Progenitor cell of endocrine pancreas (in vitro differentiated cells): ENCODE measurements around the gene ACSM6. TPM values are rescaled to one million over a fixed set of nuclear protein-coding genes. Genes with fewer than 3 reads are reported as not detected.

Experiments
- DNase-seq: peaks from one replicate; pipeline ENCODE4 v3.0.0; 2021; ENCODE audit warnings: low spot score; ENCODE audit not compliant: unreplicated experiment
- H3K27ac Mint-ChIP-seq: 2 replicates; pipeline ENCODE4 v1.8.0; 2021; ENCODE audit warnings: mild to moderate bottlenecking, moderate library complexity, mixed read lengths
- H3K27me3 Mint-ChIP-seq: 2 replicates; pipeline ENCODE4 v1.8.0; 2021; ENCODE audit warnings: mixed read lengths
- H3K36me3 Mint-ChIP-seq: 2 replicates; pipeline ENCODE4 v1.8.0; 2022; ENCODE audit warnings: mixed read lengths; ENCODE audit not compliant: insufficient read depth
- H3K4me1 Mint-ChIP-seq: 2 replicates; pipeline ENCODE4 v1.8.0; 2021; ENCODE audit warnings: low read depth, mixed read lengths
- H3K4me3 Mint-ChIP-seq: 2 replicates; pipeline ENCODE4 v1.8.0; 2021; ENCODE audit warnings: low read depth, mild to moderate bottlenecking, moderate library complexity, mixed read lengths
- H3K9me3 Mint-ChIP-seq: 2 replicates; pipeline ENCODE4 v1.8.0; 2021; ENCODE audit warnings: low read depth, mixed read lengths
- total RNA-seq: library from RNA; stranded (reverse); gene quantifications from 2 replicates; pipeline ENCODE4 v1.2.1, GENCODE V29; 2021
- TF ChIP-seq, protein P1 (sequence below): fragments of 200-600 bp; sonication (generic); IDR thresholded peaks from one replicate; pipeline ENCODE4 v1.5.0; 2021; ENCODE audit warnings: antibody characterized with exemption, mild to moderate bottlenecking; ENCODE audit not compliant: unreplicated experiment

The ACSM6 gene
- total RNA-seq, 1 donor from 2014 or later, result not detected

DNA sequence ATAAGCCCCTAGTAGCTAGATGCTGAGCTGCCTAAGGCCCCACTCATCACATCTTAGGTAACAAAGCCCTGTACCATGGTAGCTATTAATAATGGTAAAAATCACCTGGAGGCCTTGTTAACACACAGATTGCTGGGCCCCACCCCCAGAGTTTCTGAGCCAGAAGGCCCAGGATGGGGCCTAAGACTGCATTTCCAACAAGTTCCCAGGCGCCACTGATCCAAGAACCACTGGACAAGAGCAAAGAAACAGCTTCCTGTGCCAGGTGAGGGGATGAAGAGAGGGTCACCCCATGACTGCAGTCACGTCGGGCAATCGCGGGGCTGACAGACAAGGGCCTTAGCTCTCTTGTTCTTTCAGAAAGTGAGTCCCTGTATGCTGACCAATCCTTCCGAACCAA is 46.8 kb downstream of the ACSM6 start:
- H3K4me3 Mint-ChIP-seq, result no peak overlapping the region

DNA sequence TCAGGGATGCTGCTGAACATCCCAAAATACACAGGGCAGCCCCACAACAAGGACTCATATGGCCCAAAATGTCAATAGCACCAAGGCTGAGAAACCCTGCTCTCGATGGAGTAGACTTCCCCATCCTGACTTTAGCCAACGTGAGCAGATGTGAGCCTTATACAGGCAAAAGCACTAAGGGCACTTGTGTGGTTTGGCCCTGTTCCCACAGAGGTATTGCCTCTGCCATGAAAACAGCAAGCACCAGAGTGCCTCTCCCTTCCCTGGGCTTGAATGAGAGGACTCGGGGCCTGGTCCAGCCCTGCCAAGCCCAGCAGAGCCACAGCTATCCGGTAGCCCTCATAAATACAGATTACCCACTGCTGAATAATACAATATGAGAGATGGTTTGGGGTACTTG is 47.5 kb downstream of the ACSM6 start:
- Mint-ChIP-seq H3K27ac (no peak overlapping the region), H3K9me3 (no peaks in the 10 kb centered on the region), H3K4me1 (no peaks in the 10 kb centered on the region), H3K4me3 (no peak overlapping the region), H3K36me3 (peaks cover 20% of the 10 kb centered on the region), H3K27me3 (no peaks in the 10 kb centered on the region)
- TF ChIP-seq, protein P1, sequence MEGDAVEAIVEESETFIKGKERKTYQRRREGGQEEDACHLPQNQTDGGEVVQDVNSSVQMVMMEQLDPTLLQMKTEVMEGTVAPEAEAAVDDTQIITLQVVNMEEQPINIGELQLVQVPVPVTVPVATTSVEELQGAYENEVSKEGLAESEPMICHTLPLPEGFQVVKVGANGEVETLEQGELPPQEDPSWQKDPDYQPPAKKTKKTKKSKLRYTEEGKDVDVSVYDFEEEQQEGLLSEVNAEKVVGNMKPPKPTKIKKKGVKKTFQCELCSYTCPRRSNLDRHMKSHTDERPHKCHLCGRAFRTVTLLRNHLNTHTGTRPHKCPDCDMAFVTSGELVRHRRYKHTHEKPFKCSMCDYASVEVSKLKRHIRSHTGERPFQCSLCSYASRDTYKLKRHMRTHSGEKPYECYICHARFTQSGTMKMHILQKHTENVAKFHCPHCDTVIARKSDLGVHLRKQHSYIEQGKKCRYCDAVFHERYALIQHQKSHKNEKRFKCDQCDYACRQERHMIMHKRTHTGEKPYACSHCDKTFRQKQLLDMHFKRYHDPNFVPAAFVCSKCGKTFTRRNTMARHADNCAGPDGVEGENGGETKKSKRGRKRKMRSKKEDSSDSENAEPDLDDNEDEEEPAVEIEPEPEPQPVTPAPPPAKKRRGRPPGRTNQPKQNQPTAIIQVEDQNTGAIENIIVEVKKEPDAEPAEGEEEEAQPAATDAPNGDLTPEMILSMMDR, result no peak
- DNase-seq, result no peak

More for the DNA sequence above, 46.8 kb downstream of the ACSM6 start:
- TF ChIP-seq, protein P1, result no peak
- Mint-ChIP-seq H3K27me3 (no peaks in the 10 kb centered on the region), H3K4me1 (no peaks in the 10 kb centered on the region), H3K36me3 (peaks cover 24% of the 10 kb centered on the region), H3K9me3 (no peaks in the 10 kb centered on the region), H3K27ac (no peak overlapping the region)
- no peak for DNase-seq

DNA sequence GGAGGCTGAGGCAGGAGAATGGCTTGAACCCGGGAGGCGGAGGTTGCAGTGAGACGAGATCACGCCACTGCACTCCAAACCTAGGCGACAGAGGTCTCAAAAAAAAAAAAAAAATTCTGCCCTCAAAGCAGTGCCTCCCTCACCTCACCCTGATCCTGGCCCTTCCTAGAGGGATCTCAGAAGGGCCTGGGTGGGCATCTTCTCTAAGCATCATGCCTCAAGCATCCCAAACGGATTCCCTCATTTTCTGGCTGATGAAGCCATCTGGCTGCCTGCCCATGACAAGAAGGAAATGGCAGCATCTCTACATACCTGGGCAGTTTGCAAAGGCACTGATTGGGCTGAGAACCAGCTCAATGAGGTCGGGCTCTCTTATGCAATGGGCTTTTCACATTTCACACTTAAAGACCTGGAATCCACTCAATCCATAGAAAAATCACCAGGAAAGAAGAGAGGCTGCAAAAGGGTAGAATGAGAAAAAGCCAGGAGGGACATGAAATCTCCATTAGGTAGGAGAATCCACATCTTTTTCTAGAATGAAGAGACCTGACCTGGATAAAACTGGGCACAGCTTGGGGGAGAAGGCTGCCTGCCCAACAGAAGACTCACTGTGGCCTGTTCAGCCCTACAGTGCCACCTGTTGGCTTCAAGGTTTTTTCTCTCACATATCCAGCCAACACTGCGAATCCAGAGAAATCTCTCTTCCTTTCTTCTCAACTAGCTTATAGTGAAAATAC is 48.7 kb downstream of the ACSM6 start:
- Mint-ChIP-seq H3K4me1 (peaks cover 11% of the 10 kb centered on the region), H3K4me3 (no peak overlapping the region), H3K36me3 (peaks cover 20% of the 10 kb centered on the region), H3K27me3 (no peaks in the 10 kb centered on the region), H3K9me3 (no peaks in the 10 kb centered on the region), H3K27ac (no peak overlapping the region)
- TF ChIP-seq, protein P1, result peak; percentile 77
- peak; percentile 29 for DNase-seq

DNA sequence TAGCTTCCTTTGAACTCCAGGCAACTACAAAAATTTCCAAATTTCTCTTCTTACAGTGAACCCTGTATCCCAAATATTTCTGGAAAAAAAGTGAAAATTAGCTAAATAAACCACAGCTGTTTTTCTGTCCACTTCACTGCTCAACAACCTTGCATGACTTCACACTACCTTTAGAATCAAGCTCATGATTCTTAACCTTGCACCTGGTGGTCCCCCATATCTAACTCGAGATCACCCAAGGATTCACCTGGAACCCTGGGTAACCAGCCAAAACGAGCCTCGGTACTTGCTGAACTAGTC is 49.2 kb downstream of the ACSM6 start:
- no peaks in the 10 kb centered on the region for H3K27me3 Mint-ChIP-seq
- H3K4me1 Mint-ChIP-seq, result peaks cover 12% of the 10 kb centered on the region
- H3K4me3 Mint-ChIP-seq, result no peak overlapping the region
- DNase-seq, result no peak
- peak overlapping the region; percentile 69 for H3K27ac Mint-ChIP-seq
- H3K36me3 Mint-ChIP-seq, result peaks cover 20% of the 10 kb centered on the region
- TF ChIP-seq, protein P1, result no peak
- no peaks in the 10 kb centered on the region for H3K9me3 Mint-ChIP-seq

DNA sequence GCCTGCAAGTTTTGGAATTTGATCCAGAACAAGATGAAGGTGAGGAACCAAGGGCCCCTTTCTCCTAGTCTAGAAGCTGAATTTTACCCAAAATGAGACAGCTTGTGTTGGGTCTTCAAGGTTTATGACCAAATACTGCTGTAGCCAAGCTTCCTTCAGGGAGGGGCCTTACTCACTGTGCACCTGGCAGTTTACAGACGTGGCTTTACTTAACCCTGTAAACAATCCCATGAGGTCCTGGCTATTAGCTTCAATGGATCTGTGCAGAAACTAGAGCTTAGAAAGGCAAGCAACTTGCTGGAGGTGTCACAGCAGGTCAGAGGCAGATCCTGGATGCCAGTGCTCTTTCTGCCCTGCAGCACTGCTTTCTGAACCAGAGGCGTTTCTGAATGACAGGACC is 50.1 kb downstream of the ACSM6 start:
- Mint-ChIP-seq H3K9me3 (no peaks in the 10 kb centered on the region), H3K27me3 (no peaks in the 10 kb centered on the region), H3K36me3 (peaks cover 19% of the 10 kb centered on the region), H3K4me1 (peaks cover 12% of the 10 kb centered on the region), H3K4me3 (no peak overlapping the region), H3K27ac (no peak overlapping the region)
- TF ChIP-seq, protein P1, result no peak
- no peak for DNase-seq
